ENCODE results near the gene WRAP73. TPM values are rescaled to one million over a fixed set of nuclear protein-coding genes. Genes with fewer than 3 reads are reported as not detected.

Gene WRAP73
- total RNA-seq, 1 donor from 2014 or later: 15.6 TPM

- H3K27me3 Mint-ChIP-seq (ENCODE audit: low read depth, unreplicated experiment): peaks cover 10% of the 10 kb centered on the region
- Histone ChIP-seq H3K4me2 (ENCODE audit: low read length) (no peak overlapping the region), H2AFZ (ENCODE audit: low read depth, low read length) (no peak overlapping the region), H3K4me3 (ENCODE audit: insufficient read depth, low read depth, low read length) (no peak overlapping the region), H3K4me1 (ENCODE audit: insufficient read depth, low read length) (peaks cover 4% of the 10 kb centered on the region), H3K36me3 (ENCODE audit: insufficient read depth, low read length) (no peaks in the 10 kb centered on the region), H3K79me2 (ENCODE audit: insufficient read depth, low read length) (no peaks in the 10 kb centered on the region), H3K27ac (ENCODE audit: low read depth, low read length) (no peak overlapping the region), H3K9me3 (ENCODE audit: insufficient read depth, low read depth, low read length) (no peaks in the 10 kb centered on the region), H3K27me3 (ENCODE audit: insufficient read depth, low read length) (peaks cover 2% of the 10 kb centered on the region), H3K9ac (ENCODE audit: low read length) (no peak overlapping the region), H4K20me1 (ENCODE audit: insufficient read depth, low read length) (no peaks in the 10 kb centered on the region)
- H3K27ac Mint-ChIP-seq (ENCODE audit: unreplicated experiment): no peak overlapping the region
- H3K9me3 Mint-ChIP-seq (ENCODE audit: unreplicated experiment): no peaks in the 10 kb centered on the region
- DNase-seq (ENCODE audit: low read depth) (no peak), FAIRE-seq (no peak)
- TF ChIP-seq EZH2 (IDR thresholded peaks at IDR 0.05; ENCODE audit: insufficient read depth, low read length) (no peak), CTCF (IDR thresholded peaks at IDR 0.05; ENCODE audit: insufficient read depth, low read depth, low read length) (no peak)
- no peak overlapping the region for H3K4me3 Mint-ChIP-seq (ENCODE audit: unreplicated experiment)
- no peaks in the 10 kb centered on the region for H3K36me3 Mint-ChIP-seq (ENCODE audit: low read depth, unreplicated experiment)
- H3K4me1 Mint-ChIP-seq (ENCODE audit: low read depth, unreplicated experiment): peaks cover 3% of the 10 kb centered on the region
These were observed 55.1 kb downstream of the WRAP73 start for GRCh38 chr1:3594706-3595377.

DNA sequence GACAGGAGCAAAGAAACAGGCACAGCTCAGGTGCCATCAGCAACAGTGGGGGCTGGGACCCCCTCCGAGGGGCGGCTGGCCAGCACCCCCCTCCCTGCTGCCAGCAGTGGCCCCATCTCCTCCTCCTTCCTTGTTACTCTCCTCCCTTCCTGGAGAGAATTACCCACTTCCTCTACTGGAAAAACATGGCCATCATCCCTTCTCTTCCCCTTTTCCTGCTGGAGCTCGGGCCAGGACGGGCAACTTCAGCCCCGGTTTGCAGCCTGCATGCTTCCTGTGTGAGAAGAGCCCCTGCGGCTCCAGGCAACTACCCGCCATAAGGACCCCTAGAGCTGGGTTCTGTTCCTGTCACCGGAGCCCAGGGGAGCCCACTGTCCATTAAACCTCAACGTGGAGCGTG lies 56.2 kb downstream of the WRAP73 start:
- H3K27ac ChIP-seq (ENCODE audit: low read depth, low read length): no peak overlapping the region
- H3K27ac Mint-ChIP-seq (ENCODE audit: unreplicated experiment): no peak overlapping the region
- peaks cover 18% of the 10 kb centered on the region for H3K27me3 Mint-ChIP-seq (ENCODE audit: low read depth, unreplicated experiment)
- peaks cover 4% of the 10 kb centered on the region for H3K4me1 ChIP-seq (ENCODE audit: insufficient read depth, low read length)
- no peak for FAIRE-seq
- H3K9ac ChIP-seq (ENCODE audit: low read length): no peak overlapping the region
- H3K9me3 Mint-ChIP-seq (ENCODE audit: unreplicated experiment): no peaks in the 10 kb centered on the region
- no peaks in the 10 kb centered on the region for H3K36me3 ChIP-seq (ENCODE audit: insufficient read depth, low read length)
- no peaks in the 10 kb centered on the region for H4K20me1 ChIP-seq (ENCODE audit: insufficient read depth, low read length)
- no peak for DNase-seq (ENCODE audit: low read depth)
- peaks cover 3% of the 10 kb centered on the region for H3K4me1 Mint-ChIP-seq (ENCODE audit: low read depth, unreplicated experiment)
- no peak overlapping the region for H2AFZ ChIP-seq (ENCODE audit: low read depth, low read length)
- no peak overlapping the region for H3K4me3 Mint-ChIP-seq (ENCODE audit: unreplicated experiment)
- TF ChIP-seq EZH2 (IDR thresholded peaks at IDR 0.05; ENCODE audit: insufficient read depth, low read length) (no peak), CTCF (IDR thresholded peaks at IDR 0.05; ENCODE audit: insufficient read depth, low read depth, low read length) (no peak)
- no peaks in the 10 kb centered on the region for H3K79me2 ChIP-seq (ENCODE audit: insufficient read depth, low read length)
- no peaks in the 10 kb centered on the region for H3K36me3 Mint-ChIP-seq (ENCODE audit: low read depth, unreplicated experiment)
- H3K4me3 ChIP-seq (ENCODE audit: insufficient read depth, low read depth, low read length): no peak overlapping the region
- no peaks in the 10 kb centered on the region for H3K9me3 ChIP-seq (ENCODE audit: insufficient read depth, low read depth, low read length)
- H3K27me3 ChIP-seq (ENCODE audit: insufficient read depth, low read length): peaks cover 4% of the 10 kb centered on the region
- H3K4me2 ChIP-seq (ENCODE audit: low read length): no peak overlapping the region

GRCh38 chr1:3593334-3593733 lies 56.6 kb downstream of the WRAP73 start:
- peaks cover 3% of the 10 kb centered on the region for H3K4me1 ChIP-seq (ENCODE audit: insufficient read depth, low read length)
- peaks cover 3% of the 10 kb centered on the region for H3K27me3 ChIP-seq (ENCODE audit: insufficient read depth, low read length)
- TF ChIP-seq EZH2 (IDR thresholded peaks at IDR 0.05; ENCODE audit: insufficient read depth, low read length) (no peak), CTCF (IDR thresholded peaks at IDR 0.05; ENCODE audit: insufficient read depth, low read depth, low read length) (no peak)
- no peaks in the 10 kb centered on the region for H4K20me1 ChIP-seq (ENCODE audit: insufficient read depth, low read length)
- Mint-ChIP-seq H3K4me3 (ENCODE audit: unreplicated experiment) (no peak overlapping the region), H3K36me3 (ENCODE audit: low read depth, unreplicated experiment) (no peaks in the 10 kb centered on the region), H3K9me3 (ENCODE audit: unreplicated experiment) (no peaks in the 10 kb centered on the region), H3K4me1 (ENCODE audit: low read depth, unreplicated experiment) (peaks cover 3% of the 10 kb centered on the region), H3K27me3 (ENCODE audit: low read depth, unreplicated experiment) (peaks cover 18% of the 10 kb centered on the region), H3K27ac (ENCODE audit: unreplicated experiment) (no peak overlapping the region)
- no peak overlapping the region for H3K4me3 ChIP-seq (ENCODE audit: insufficient read depth, low read depth, low read length)
- H3K4me2 ChIP-seq (ENCODE audit: low read length): no peak overlapping the region
- H3K79me2 ChIP-seq (ENCODE audit: insufficient read depth, low read length): no peaks in the 10 kb centered on the region
- no peak overlapping the region for H3K27ac ChIP-seq (ENCODE audit: low read depth, low read length)
- no peak overlapping the region for H2AFZ ChIP-seq (ENCODE audit: low read depth, low read length)
- FAIRE-seq (no peak), DNase-seq (ENCODE audit: low read depth) (no peak)
- H3K9me3 ChIP-seq (ENCODE audit: insufficient read depth, low read depth, low read length): no peaks in the 10 kb centered on the region
- H3K36me3 ChIP-seq (ENCODE audit: insufficient read depth, low read length): no peaks in the 10 kb centered on the region
- H3K9ac ChIP-seq (ENCODE audit: low read length): no peak overlapping the region
